GM18505 (cell line): ENCODE measurements around the gene DNM3.

Experiments
- ATAC-seq: cut with Tn5 transposase; IDR thresholded peaks from one replicate; pipeline ENCODE4 v1.9.1; 2021; ENCODE audit not compliant: unreplicated experiment
- POLR2A ChIP-seq: IDR thresholded peaks from 4 replicates; pipeline ENCODE4 v1.6.1; 2011; ENCODE audit warnings: borderline replicate concordance; ENCODE audit not compliant: insufficient read depth, insufficient read length; ENCODE audit errors: extremely low read depth

Gene DNM3

DNA sequence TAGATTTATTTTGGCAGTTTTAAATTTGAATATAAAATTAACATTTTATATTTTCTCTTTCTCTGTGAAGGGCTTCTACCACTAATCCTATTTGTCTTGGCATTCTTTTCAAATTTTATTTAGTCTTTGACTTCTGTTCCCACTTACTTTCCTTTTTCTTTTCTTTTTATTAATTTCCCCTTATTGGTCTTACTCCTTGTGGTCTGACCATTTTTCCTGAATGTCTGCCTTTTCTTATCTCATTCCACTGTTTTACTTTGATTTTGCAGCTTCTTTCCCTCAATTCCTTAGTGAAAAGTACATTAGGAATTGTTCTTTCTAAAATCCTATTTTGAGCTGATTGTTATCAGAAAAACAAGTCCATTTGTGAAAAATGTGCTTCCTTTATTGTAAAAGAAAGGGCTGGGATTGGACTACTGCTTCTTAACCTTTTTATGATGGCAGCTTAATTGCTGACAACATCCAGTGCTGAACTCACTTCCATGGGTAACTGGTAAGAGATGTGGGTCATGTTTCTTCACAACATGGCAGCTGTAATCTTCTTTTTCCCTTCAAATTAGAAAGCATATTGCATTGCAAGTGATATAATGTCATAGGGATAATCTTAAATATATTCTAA is 284.6 kb downstream of the DNM3 start:
- no peak for TF ChIP-seq POLR2A
- no peak for ATAC-seq

DNA sequence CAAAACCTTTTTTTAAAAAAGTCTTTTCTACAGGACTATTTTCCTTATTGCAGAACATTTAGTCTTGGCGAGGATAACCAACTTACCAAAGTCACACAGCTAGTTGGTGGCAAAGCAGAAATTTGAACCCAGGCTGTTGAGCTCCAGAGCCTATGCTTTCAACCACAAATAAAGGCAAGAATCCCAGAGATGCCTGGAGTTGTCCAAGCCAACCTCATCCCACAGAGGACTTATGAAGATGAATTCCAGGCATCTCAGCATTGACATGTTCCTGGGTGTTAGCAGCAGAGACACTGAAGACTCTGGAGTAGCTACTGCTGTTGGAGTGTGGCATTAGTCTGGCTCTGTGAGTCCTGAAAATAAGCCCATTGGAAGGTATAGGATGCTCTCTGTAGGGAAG is 291.5 kb downstream of the DNM3 start:
- no peak for TF ChIP-seq POLR2A

GRCh38 chr1:172134087-172134731 is 292.9 kb downstream of the DNM3 start:
- TF ChIP-seq POLR2A = no peak
- no peak for ATAC-seq

More for the DNA sequence above, 291.5 kb downstream of the DNM3 start:
- no peak for ATAC-seq

DNA sequence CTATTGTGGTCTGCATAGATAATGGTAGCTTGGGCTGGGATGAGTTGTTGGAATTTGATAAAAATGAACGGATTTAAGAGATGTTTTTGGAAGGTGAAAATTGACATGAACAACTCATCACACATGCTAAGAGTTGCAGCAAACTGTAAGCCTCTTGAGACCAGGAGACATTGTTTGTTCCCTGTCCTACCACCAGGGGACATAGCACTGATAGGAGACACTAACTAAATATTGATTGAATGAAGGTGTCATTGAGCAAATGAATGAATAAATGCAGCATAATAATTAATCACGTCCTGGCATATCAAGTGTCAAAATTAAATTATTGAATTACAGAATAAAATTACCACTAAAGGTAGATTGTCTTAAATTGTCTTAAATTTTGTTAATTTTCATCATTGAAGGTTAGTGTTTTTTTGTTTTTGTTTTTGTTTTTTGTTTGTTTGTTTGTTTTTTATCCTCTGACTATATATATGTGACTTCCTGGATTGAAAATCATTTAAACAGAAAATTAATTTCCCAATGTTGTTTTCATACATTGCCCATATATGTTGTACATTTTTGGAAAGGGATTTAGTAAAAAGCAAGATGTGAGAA is 293.9 kb downstream of the DNM3 start:
- ATAC-seq = no peak
- TF ChIP-seq POLR2A = no peak

- TF ChIP-seq POLR2A = no peak
- ATAC-seq = no peak
Measured at GRCh38 chr1:172135978-172136610, 294.8 kb downstream of the DNM3 start.

DNA sequence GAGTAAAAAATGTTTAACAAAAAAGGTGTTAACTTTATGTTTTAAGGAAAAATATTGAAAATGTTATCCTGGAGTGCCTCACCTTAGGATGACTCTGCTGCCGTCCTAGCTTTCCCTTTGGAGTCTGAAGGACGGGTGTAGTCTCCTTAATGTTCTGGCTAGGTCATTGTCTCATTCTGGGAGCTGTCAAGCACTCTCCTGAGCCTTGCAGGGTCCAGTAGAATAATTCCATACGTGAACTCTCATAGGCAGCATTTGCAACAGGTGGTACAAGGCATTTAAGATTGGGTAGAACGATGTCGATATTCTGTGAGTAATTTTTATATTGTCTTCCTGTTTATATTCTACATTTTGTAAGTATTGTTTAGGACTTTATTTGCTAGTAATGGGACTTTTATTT is 295.6 kb downstream of the DNM3 start:
- no peak for TF ChIP-seq POLR2A
- no peak for ATAC-seq

DNA sequence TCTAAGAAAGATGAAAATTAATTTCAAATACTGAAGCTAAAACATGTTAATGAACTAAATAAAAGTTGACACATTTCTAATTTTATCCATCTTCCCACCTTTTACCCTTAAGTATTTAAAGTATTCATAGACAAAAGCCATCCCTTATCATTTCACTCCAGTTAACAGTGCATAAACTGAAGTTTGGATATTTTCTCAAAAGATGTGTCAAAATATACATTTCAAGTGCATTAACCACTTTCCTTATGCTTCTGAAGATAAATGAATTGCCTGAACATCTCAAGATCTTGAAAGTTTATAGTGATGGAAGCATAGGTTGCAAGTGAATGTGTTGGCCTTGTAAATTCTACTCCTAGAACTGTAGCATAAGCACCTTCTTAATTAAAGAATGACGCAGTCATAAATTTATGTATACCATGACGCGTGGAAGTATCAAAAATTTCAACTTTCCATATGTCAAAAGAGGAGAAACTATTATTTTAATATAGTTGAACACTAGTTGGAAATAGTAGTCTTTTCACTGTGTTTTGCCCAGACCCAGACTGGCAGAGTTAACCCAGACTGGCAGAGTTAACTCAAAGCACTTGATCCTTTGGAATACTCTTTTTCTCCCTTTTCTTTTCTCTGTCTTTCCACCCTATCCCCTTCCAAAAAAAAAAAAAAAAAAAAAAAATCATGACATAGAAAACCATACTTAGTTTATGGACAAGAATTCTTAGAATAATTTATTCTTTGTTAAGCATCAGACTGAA is 296.6 kb downstream of the DNM3 start:
- no peak for TF ChIP-seq POLR2A
- no peak for ATAC-seq

GRCh38 chr1:172138634-172139033 is 297.3 kb downstream of the DNM3 start:
- TF ChIP-seq POLR2A = no peak
- no peak for ATAC-seq

- no peak for TF ChIP-seq POLR2A
- ATAC-seq = no peak
Measured at GRCh38 chr1:172139196-172139595, 297.9 kb downstream of the DNM3 start.

GRCh38 chr1:172140072-172140471 is 298.8 kb downstream of the DNM3 start:
- no peak for TF ChIP-seq POLR2A
- no peak for ATAC-seq

- TF ChIP-seq POLR2A = no peak
- no peak for ATAC-seq
Measured at GRCh38 chr1:172140591-172140990, 299.3 kb downstream of the DNM3 start.

GRCh38 chr1:172141341-172141881 is 300.1 kb downstream of the DNM3 start:
- no peak for TF ChIP-seq POLR2A
- ATAC-seq = no peak

DNA sequence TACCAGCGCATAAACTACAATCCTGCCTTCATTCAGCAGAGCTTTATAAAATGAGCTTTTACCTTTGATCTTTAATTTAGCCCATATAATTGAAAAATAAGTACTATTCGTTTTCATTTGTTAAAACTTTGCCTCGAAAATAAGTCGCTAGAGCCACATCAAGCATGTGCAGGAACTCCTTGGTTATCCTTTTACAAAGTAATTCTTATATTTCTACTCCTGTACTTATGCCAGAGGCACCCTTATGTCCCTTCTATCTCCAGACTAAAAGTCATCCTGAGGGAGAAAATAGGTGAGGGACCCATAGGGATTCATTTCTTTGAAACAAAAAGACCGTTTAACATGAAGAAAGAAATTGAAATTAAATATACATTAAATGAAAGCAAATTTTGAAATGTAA is 301.0 kb downstream of the DNM3 start:
- ATAC-seq = no peak
- no peak for TF ChIP-seq POLR2A

DNA sequence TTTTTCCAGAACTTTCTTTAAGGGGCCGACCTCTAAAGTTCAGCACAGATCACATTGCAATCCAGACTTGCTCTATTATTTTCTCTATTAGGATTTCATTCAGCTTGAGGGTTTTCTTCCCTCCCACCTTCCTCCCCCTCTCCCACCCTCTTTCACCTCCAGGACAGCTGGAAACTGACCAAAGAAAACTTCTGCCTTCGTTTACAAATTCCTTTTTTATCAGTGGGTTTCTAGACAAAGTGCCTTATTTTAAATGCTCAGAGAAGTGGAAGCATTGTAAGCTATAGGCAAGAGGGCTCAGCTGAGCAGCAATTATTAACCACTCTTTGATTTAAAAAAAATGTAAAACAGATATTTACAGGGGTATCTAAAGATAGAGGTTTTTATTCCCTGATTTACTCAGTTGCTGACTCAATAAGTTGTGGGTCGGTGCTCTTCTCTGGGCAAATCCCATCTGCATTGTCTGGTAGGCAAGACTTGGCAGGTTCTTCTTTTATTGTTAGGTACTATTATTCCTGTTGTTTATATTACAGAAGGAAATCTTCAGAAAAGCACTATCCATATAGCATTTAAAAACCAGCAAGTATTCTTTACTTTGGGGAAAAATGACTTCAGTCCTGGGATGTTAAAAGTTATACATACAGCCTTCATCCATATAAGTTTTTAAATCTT is 302.2 kb downstream of the DNM3 start:
- no peak for TF ChIP-seq POLR2A
- ATAC-seq = no peak
